ENCODE measurements around the gene PLEKHJ1.

DNA sequence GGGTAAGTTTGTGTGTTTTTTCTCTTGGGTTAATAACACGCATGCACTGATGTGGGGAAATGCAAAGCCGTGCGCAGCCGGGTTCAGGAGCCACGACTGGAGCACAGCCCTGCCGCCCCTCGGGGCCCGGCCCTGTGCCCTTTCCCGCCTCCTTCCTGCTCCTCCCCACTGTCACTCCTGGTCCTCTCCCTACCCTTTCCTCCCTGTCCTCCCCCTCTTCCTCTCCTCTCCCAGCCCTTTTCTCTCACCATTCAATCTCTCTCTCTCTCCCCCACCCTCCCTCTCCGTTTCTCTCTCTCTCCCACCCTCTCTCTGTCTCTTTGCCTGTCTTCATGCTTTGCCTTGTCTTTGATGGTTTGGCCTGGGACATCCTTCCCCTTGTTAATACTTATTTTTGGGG lies 27.2 kb downstream of the PLEKHJ1 start:
- TF ChIP-seq JUND (IDR thresholded peaks at IDR 0.05; ENCODE audit: borderline replicate concordance, low read depth, low read length) (no peak), JUND (tag; IDR thresholded peaks at IDR 0.05; ENCODE audit: borderline replicate concordance, low read depth, low read length) (no peak), ZNF668 (CRISPR knock-in tag; IDR thresholded peaks at IDR 0.05) (no peak), YY1 (IDR thresholded peaks at IDR 0.05; ENCODE audit: borderline replicate concordance in 1 of 3, control insufficient read depth in 1 of 3, extremely low read depth in 1 of 3, insufficient read depth in 3 of 3, insufficient read length in 1 of 3, insufficient replicate concordance in 2 of 3, low read depth in 1 of 3, low read length in 2 of 3) (no peak), TEAD2 (tag; IDR thresholded peaks at IDR 0.05) (no peak), ZNF589 (CRISPR knock-in tag; IDR thresholded peaks at IDR 0.05; ENCODE audit: low read depth) (no peak), ZNF253 (CRISPR knock-in tag; conservative IDR thresholded peaks at IDR 0.05) (no peak), ZNF76 (CRISPR knock-in tag; IDR thresholded peaks at IDR 0.05; ENCODE audit: borderline replicate concordance) (no peak), JUN (IDR thresholded peaks at IDR 0.05; ENCODE audit: borderline replicate concordance, low read depth, low read length) (no peak), JUN (CRISPR knock-in tag; IDR thresholded peaks at IDR 0.05; ENCODE audit: borderline replicate concordance) (no peak), BDP1 (IDR thresholded peaks at IDR 0.05; ENCODE audit: insufficient read depth, insufficient read length) (no peak), ZNF766 (CRISPR knock-in tag; conservative IDR thresholded peaks at IDR 0.05) (no peak), SMC3 (conservative IDR thresholded peaks at IDR 0.05; ENCODE audit: insufficient read depth, low read depth, low read length) (no peak)
- TF ChIP-seq, protein P1, sequence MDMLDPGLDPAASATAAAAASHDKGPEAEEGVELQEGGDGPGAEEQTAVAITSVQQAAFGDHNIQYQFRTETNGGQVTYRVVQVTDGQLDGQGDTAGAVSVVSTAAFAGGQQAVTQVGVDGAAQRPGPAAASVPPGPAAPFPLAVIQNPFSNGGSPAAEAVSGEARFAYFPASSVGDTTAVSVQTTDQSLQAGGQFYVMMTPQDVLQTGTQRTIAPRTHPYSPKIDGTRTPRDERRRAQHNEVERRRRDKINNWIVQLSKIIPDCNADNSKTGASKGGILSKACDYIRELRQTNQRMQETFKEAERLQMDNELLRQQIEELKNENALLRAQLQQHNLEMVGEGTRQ (CRISPR knock-in tag; IDR thresholded peaks at IDR 0.05): no peak

Measured in K562 (cell line).